HTR-8/SVneo (cell line): ENCODE measurements around the gene CD59.
"Not testable (repeated sequence)": the region's sequence is repeated elsewhere in the genome, so short reads cannot be mapped to it uniquely, and the experiment has no call there.

ENCODE experiments used
- DNase-seq: peaks from one replicate; pipeline ENCODE4 v3.0.0; 2011; ENCODE audit warnings: low spot score, mixed read lengths; ENCODE audit not compliant: insufficient read length
- FAIRE-seq: peaks from 2 replicates; lab custom pipeline; 2011; peaks lifted over from hg19 to GRCh38; lab: Jason Lieb, UNC

CD59 gene

DNA sequence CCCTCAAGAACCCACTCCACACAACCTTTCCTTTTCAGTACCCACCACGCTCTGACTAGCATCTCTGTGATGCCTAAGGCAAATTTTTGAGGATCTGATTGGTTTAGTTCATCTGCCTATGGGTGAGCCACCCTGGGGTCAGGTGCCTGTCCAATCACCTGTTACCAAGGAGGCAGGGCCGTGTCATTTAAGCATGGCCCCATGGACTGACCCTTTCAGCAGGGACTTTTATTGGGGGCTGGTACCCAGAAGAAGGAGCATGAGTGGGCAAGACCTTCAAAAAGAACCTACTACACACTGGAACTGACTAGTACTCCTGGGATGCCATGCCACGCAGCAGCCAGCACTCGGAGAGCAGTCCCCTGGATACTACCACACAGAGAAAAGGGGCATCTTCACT, 64.0 kb downstream of the CD59 start:
- DNase-seq = no peak
- FAIRE-seq = no peak

DNA sequence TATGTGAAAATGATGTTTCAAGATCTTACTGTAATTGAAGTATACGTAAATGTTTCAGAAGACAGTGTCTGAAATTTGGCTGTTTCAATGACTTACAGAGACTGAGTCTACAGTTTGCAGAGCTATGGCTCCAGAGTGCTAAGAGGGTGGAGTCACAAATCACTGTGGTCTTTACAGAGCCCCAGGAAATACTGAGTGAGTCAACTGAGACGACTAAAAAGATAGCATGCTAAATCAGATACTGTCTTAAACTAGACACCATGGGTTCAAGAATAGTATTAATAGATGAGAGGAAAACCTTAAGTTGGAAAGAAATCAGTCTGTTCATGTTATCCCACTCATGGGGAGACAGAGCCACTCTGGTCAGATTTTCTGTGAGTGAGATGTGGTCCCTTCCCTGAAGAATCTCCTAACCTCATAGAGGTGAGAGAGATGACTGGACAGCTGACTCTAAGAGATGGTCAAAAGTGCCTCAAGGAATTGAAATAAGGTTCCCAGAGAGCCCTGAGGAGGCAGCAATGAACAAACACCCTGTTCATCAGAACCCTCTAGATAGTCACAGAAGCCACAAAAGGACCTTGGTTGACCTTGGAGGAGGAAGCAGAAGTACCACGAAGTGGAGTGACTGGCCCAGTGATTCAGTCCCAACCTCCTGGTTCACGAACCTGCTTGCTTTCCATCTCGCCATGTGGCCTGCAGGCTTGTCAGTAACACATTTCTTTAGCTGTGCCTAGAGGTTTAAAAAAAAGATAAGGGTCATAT, 65.8 kb downstream of the CD59 start:
- peak; percentile 26 for DNase-seq
- FAIRE-seq = no peak

DNA sequence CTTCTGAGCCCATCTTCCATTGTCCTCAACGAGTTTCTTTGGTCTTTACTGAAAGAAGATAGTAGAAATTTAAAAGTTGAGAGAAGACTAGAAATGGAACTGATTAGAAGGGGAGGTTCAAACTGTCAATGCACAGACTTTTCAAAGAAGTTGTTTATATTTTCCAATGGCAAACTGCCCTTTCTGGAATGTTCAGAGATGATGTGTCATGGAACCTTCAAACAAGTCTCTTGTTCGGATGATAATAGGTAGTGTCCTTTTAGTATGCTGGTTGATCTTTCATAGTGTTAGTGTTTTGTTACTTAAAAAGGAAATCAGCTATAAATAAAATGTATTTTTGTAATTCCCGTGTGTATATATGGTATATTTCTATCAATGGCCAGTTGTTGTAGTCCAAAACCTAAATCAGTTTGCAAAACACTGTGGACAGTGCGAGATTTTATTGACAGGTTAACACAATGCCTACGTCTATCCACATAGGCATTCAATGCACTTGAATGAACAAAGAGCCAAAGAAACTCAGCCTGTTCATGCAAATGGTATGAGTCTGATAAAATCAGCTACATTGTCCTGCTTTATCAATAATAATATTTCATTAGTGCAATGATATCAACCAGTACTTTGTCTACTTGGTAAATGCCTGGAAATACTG, 66.5 kb downstream of the CD59 start:
- FAIRE-seq (no peak), DNase-seq (no peak)

DNA sequence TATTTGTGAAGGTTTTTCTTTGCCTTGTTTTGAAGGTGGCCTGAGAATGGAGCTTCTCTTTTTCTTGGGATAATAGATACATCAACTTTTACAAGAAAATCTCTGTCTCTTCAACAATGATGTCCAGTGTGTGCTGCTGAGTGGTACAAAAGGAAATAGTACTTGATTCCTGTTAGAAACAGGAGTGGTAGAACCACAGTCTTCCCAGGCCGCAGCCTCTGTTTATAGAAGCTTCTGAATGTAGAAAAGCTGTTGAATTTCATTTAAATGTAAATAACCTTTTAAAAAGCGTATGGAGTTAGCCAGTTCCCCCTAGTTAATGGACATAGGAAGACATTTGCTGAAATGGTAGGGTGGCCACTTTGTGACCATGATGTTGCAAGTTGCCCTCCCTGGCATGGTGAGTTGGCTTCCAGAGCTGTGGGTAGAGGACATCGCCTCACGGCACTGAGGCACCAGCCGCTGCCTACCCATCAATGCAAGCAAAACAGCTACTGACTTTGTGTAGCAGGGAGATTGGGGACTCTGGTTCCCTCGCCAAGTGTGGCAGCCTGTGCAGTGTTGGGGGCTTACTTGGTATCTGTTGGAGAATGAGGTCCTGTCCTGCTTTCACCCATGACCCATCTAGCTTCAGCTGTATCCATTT, 67.1 kb downstream of the CD59 start:
- DNase-seq (no peak), FAIRE-seq (no peak)

DNA sequence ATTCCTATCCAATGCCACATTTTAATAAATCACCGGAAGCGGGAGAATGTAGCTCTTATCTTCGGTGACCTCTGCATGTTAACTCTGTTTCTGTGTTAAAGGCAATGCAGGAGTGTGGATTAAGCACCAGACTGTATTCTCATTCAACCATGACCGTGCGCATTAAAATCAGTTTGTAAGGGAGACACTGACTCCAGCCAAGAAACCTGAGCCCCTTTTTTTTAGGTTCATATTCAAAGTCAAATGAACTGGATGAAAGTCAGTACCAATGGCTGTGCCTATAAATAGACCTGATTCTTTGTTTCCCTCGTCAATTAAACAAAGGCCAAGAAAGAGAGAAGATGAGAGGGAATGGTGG, 67.8 kb downstream of the CD59 start:
- FAIRE-seq (no peak), DNase-seq (no peak)

DNA sequence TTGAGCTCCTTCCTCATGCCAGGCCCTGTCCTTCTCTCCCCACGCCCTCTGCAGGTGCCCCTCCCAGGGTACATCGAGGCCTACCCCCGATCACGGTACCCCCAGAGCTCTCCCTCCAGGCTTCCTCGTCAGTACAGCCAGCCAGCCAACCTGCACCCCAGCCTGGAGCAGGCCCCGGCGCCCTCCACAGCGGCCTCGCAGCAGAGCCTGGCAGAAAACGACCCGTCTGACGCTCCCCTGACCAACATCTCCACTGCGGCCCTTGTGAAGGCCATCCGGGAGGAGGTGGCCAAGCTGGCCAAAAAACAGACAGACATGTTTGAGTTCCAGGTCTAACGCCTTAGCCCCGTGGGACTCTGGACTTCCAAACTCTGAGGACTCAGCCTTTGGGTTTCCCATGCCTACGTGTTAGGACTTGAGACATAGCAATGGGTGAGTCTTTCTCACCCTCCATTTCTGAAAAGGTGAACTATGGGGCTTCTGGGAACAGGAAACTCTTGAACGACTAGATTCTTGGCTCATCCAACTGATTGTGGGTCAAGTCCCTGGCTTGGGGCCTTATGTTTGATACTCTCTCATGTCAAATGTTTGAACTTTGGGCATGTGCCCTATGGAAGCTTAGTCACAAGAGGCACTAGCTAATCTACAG, 68.3 kb downstream of the CD59 start:
- DNase-seq (no peak), FAIRE-seq (no peak)

DNA sequence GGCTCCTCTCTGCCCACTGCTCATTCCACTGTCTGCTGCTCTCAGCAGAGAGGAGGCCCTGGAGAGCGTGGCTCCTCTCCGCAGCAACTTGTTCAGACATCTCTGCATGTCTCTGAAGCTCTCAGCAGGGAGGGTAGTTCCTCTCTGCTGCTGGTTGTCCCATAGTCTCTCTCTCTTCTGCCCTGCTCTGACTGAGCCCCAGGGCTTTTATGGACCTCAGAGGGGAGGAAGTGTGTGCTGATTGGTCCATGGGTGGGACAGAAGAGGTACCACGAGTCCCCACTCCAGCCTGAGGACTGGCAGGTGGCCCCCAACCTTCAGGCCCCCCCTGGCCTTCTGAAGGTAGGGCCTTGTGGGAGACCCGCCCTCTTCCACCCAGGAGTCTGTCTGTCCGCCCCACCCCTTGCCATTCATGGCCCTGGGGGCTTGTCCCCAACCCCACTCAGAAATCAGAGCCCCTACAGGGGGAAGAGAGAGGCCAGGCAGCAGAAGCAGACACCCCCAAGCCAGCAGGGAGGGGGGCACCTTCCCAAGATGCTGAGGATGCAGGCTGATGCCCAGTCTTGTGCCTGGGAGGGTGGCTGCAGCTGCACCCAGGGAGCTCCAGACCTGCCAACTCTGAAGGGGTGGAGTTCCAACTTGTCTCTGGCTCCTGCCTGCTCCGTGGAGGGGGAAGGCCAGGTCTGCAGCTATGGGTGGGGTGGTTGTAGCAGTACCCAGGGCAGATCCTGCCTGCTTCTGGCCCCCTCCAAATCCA, 70.7 kb downstream of the CD59 start:
- no peak for FAIRE-seq

DNA sequence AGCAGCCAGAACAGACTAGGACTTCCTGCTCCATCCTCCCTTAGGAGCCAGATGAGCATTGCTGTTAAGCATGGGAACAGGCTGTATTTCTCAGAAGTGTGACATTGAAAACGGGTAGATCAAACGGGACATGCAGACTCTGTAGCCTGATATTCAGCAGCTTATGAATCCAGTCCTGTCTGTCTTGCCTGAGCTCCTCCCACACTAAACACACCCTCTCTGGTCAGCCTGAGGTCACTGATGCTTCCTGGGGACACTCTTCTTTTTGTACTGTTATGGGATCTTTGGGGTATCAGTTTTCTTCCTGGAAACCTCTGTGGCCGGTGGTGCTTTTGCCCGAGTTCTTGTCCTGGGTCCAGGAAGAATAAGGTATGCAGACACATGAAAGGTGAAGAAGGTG, 71.4 kb downstream of the CD59 start:
- DNase-seq (no peak), FAIRE-seq (no peak)

More for the DNA sequence above, 70.7 kb downstream of the CD59 start:
- DNase-seq = no peak

DNA sequence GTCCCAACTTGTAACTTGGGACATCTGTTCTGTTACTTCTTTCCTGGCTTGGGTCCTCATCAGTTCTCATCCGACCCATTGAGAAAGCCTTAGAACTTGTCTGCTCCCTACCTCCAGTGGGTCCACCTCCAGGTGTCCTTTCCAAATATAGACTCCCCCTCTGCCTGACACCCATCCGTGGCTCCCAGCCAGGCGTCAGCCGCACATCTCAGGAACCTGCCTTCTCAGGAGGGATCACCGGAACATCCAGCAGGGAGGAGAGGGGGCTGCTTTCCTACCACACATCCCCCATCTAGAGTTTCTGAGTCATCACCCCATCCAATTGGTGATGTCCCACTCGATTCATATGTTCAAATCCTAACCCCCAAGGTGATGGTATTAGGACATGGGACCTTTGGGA, 72.1 kb downstream of the CD59 start:
- FAIRE-seq (no peak), DNase-seq (no peak)

DNA sequence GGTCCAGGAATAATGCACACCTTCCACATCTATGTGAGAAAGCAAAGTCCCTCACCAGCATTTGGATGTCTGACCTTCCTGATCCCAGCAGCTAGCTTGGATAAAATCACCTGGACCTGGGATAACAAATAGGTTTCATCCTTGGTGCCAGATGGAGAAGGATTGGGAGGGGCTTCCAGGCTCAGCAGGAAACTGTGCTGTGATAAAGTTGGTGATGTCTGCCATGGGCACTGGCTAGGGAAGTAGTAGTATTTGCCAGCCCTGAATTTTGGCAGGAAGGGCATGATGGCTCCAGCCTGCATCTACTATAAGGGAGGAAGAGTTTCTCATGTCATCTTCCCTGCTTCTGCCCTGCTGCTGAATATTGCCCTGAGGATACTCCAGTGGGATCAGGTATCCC, 73.1 kb downstream of the CD59 start:
- FAIRE-seq (no peak), DNase-seq (no peak)

DNA sequence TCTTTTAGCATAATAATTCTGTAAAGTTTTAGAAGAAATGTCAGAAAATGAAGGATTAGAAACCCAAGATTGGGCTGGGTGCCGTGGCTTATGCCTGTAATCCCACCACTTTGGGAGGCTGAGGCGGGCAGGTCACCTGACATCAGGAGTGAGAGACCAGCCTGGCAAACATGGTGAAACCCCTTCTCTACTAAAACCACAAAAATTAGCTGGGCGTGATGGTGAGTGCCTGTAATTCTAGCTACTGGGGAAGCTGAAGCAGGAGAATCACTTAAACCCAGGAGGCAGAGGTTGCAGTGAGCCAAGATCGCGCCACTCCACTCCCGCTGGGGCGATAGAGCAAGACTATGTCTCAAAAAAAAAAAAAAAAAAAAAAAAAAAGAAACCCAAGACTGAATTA, 74.7 kb downstream of the CD59 start:
- FAIRE-seq, DNase-seq: not testable (repeated sequence)

DNA sequence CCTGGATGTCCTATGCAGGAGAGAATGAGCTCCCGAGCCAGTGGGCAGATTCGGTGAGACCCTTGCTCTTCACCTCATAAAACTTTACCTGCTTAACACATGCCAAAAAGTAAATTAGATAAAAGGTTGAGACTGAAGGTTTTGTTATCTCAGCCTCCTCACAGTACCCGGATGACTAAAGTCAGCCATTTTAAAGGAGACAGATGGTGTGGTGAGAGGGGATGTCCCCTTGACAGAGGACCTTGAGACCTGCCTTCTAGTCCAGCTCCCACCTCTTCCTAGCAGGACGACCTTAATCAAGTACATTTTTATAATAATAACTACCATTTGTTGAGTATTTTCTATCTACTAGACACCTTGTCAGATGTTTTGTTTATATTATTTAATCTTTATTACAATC, 75.3 kb downstream of the CD59 start:
- FAIRE-seq = no peak
- no peak for DNase-seq

DNA sequence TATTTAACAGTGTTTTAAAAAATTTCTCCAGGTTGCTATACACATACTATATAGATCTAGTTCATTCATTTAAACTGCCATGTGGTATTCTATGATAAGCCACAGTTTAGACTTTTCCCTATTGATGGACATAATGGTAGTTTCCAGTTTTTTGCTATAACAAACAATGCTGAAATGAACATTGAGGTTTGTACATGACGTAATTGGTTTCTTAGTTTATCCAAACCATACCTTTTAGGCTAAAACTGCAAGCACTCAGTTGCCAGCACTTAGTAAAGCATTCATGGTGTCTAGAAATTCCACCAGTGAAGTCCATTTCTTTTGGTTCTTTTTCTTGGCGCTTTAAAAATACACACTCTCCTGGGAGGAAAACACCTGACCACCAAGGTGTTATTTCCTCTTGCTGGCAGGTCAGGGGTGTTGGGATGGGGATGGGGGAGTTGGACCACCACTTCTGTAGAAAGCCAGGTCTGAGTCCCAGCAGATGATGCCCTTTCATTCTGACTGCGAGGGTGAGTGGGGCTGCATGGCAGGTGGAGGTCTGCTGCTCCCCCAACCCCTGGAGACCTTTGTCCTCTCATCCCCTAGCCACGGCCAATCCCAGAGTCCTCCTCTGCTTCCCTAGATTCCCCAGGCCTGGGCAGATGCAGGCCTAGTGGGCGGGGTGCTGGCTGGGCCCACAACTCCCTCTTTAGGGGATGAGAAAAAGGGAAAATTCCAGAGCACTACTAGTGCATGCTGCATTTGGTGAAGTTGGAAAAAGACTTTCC, 76.7 kb downstream of the CD59 start:
- DNase-seq = no peak
- no peak for FAIRE-seq

DNA sequence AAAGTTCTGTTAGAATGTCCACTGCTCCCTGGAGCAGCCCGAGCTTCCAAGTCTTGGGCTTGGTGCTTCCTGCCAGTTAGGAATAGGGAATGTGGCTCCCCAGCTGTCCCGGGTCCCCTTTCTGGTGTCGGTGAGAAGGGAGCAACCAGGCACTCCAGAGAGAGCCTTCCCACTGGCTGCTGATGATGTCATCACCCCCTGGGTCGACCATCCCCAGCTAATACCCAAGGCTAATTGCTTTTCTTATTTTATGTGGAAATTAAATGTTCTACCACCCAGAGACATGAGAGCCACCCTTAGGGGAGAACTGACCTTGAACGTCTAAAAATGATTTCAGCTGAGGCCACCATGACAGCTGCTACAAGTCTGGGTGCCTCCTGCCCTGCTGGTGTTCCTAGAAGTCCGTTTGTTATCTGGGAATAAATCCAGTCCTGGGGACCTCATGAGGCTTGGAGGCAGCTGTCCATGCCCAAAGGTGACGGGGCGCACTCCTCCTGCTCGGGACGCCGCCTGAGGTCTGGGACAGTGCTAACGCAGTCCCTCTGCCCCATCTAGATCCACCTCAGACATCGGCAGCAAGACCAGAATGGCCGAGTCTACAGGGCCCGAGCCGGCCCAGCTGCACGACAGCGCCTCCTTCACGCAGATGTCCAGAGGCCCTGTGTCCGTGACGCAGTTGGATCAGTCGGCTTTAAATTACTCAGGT, 77.9 kb downstream of the CD59 start:
- DNase-seq (no peak), FAIRE-seq (peak; percentile 48)

DNA sequence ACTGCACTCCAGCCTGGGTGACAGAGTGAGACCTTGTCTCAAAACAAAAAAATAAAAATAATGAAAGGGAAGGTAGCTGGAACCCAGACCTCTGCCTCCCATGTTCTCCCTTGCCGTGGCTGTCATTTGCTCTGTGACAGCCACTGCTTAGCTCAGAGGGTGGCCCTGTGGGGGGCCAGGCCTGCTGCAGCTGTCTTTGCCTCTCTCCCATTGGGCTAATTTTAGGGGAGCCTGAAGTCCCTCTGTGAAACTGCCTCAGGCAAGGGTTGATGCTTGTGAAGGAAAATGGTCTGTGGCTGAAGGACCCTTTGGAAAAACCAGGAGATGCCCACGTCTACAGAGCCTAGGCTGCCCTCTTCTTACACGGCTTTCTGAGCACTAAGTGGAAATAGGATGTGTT, 78.5 kb downstream of the CD59 start:
- DNase-seq (no peak), FAIRE-seq (no peak)

DNA sequence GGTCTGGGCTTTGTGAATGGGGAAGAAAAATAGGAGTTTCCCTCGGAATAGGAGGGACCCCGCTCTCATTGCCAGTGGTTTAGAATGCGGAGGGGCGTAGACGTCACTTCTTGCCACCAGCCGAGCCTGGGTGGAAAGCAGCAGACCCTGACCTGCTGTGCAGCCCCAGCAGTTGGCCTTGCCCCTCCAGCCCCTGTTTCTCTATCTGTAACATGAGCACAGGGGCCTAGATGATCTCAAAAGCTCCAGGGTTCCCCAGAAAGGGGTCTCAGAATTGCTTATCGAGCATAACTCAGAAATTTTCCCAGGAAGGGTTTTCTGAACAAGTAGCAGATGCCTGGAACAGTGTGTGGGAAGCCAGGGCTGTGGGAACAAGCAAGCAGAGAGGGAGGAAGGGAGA, 79.5 kb downstream of the CD59 start:
- FAIRE-seq = no peak
- DNase-seq = no peak

DNA sequence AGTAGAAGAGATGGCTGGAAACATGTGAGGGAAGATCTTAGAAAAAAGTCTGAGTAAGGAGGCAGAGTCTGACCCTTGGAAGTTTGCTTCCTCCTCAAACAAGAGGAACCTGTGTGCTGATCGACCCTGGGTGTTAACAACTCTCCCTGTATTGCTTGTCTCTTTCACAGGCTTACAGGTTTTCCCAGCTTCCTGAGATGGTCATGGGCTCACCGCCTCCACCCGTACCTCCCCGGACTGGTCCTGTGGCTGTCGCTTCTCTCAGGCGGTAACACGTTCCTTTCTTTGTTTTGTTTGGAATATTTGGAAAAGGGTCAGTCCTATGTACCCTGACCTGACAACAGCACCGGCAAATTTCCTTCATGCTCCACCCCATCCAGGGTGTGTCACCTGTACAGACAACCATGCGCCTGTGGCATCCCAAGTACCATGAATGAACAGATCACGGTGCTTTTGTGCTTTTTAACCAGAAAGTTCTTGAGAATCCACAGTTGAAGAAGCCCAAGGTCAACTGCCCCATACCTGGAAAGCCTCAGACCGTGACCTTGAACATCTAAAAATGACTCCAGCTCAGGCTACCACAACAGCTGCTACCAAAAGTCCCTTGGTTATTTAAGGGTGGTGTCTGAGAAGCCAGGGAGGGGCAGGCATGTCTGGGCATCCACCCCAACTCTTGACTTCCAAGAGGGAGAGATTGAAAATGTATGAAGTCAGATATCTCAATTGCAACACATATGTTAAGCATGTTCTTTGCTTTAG, 80.2 kb downstream of the CD59 start:
- DNase-seq (no peak), FAIRE-seq (no peak)

DNA sequence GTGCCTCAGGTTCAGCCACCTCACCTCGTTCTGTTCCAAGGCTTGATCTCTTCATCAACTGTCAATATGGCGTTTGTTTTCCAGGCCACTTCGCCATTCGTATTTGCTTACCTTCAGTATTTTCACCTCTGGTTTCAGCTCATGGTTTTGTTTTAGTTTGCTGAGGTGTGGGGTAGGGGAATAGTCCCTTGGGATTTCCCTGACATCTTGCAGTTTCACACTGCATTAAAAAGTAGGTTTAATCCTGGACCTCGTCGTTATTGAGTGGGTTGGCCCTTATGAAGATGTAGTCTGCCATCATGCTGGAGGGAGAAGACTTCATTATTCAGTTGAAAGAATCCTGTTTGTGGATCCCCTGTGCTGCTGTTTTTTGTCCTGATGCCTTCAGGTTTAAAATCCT, 81.6 kb downstream of the CD59 start:
- FAIRE-seq = no peak
- DNase-seq = no peak
